Limb (tissue), 2 donors: ENCODE results near the gene MYMK.

Experiments used
- DNase-seq, 2 donors: peaks; one replicate each; pipeline ENCODE4 v3.0.0-alpha.2; 2016; ENCODE audit errors: extremely low spot score in 2 of 2

Gene MYMK

DNA sequence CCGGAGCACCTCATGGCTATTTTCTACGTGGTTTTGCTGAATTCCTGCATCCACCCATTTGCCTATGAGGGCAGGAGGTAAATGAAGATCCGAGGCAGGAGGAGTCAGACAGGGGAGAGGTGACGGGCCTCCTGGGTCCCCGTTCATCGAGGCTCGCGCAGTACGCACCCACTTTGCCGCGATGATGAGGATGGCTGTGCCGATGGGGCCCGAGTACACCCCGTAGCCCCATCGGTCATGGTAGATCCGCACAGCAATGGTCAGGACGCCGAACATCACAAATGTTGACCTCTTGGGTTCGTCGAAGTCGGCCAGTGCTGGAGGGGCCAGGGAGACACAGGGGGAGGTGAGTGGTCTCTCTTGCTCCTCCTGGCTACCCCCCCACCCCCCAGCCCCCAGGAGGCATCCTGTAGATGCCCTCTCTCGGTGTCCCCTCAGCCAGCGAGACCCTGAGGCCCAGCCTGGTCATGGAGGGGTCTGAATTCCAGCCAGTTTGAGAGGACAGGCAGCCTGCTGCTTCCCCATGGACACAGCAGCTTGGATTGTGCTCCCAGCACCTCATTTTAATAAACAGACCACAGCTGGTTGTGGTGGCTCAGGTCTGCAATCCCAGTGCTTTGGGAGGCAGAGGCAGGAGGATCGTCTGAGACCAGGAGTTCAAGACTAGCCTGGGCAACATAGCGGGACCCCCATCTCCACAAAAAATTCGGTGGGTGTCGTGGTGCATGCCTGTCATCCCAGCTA lies 5.9 kb downstream of the MYMK start:
- no peak for DNase-seq

DNA sequence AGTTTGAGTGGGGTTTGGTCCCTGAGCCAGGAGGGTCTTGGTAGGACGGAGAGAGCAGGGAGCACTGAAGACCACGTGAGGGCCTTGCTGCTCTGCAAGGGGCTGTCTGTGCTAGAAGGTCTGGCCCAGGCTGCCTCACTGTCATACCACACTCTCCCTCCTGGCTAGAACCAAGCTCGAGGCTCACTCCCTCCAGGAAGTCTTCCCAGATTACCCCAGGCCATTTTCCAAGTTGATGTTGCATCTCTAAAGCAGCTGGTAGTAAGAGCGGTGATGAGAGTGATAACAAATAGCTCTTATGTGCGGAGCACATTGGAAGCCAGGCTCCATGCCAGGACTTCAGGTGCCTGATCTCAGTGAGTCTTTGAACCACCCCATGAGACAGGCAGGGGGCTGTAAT lies 6.6 kb downstream of the MYMK start:
- no peak for DNase-seq

DNA sequence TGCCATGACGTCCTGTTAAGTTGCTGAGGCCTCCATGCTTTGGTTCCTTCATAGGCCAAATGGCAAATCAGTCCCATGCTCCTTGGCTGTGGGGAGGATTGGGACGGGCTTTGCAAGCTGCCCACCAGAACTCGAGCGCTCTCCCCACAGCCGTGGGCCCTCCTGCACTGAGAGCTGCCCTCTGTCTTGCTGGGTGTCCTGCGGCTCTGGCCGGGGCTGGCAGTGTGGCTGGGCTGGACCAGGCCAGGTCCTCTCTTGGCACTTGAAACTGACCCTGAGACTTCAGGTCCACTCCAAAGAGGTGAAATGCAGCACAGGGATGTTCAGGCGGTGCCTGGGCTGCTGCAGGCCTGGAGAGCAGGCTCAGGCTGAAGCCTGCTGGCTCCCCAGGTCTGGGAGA lies 7.0 kb downstream of the MYMK start:
- no peak for DNase-seq

DNA sequence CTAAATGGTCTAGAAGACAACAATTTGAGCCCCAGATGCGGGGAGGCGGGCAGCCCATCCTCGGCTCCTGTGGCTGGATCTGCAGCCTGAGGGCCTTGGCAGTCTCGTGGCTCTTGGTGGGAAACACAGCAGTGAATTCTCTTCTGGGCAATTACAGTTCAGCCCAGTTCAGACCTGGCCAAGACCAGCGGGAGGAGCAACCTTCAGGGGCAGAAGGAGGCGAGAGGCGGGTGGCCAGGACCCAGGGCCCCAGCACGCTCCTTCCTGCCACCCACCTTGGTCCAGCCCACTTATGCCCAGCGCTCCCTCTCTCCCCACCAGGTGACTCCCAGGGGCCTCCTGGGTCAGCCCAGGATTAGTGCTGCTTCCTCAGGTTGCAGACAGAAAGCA lies 7.8 kb downstream of the MYMK start:
- no peak for DNase-seq

DNA sequence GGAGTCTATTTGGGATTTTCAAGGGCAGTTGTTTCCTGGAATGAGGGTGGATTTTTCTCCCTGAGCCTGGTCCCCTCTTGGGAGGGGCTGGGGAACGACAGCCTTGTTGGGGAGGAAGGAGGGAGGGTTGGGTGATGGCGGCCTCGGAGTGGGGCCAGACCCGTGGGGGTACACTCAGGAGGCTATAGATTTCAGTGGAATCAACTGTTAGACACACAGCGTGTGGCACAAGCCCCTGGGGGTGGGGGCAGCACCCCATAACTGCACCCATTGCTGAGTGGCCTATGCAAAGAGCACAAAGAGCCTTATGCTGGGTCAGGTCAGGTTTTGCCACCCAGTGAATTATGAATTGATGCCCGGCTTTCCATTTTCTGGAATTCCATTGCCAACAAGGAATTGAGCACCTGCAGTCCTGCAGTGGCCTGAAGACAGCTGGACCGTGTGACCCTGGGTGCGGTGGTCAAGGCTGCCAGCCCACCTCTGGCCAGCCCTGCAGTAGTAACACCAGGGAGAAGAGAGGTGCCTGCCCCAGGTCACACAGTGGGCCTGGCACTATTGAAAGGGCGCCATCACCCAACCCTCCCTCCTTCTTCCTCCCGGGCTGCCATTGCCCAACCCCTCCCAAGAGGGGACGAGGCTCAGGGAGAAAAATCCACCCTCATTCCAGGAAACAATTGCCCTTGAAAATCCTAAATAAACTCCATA lies 8.4 kb downstream of the MYMK start:
- DNase-seq, result no peak

DNA sequence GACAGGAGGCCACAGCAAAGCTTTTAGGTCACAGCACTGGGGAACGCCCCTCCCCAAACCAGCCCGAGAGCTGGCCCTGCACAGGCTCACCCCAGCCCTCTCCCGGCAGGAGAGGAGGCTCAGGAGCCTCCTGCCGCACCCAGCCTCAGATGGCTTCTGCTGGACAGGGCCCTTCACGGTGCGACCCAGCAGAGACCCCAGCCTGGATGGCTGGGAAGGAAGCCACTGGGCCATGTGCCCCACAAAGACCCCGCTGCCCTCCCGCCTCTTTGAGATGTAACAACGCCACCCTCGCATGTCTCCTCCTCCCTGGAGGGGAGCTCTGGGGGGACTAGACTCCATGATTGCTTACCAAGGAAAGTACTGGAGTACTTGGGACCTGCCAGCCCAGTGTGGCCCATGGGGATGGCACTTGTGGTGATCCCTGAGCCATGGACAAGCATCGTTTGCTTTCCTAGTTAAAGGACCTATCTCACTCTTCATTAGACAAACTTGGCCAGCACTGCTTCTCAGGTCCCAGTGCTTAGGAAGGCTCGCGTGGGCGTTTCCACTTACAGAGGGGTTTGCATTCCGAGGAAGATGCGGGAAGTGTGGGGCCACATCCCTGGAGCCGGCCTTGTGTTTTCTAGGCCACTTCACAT lies 9.0 kb downstream of the MYMK start:
- DNase-seq, result no peak

DNA sequence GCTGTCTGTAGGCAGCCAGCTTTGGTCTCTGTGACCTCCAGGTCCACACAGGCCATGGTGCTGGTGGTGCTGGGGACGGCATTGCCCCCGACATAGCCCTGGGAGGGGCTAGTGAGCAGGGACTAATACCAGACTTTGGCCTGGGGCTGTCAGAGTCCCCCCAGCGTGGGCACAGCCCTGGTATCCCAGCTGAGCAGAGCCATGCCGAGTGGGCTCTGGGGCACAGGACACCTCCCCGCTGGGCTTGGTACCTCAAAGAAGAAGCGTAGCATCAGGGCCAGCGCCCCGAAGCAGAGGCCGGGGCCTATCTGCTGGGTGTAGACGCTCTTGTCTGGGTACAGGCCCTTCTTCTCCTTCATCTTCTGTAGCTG lies 9.5 kb downstream of the MYMK start:
- no peak for DNase-seq

DNA sequence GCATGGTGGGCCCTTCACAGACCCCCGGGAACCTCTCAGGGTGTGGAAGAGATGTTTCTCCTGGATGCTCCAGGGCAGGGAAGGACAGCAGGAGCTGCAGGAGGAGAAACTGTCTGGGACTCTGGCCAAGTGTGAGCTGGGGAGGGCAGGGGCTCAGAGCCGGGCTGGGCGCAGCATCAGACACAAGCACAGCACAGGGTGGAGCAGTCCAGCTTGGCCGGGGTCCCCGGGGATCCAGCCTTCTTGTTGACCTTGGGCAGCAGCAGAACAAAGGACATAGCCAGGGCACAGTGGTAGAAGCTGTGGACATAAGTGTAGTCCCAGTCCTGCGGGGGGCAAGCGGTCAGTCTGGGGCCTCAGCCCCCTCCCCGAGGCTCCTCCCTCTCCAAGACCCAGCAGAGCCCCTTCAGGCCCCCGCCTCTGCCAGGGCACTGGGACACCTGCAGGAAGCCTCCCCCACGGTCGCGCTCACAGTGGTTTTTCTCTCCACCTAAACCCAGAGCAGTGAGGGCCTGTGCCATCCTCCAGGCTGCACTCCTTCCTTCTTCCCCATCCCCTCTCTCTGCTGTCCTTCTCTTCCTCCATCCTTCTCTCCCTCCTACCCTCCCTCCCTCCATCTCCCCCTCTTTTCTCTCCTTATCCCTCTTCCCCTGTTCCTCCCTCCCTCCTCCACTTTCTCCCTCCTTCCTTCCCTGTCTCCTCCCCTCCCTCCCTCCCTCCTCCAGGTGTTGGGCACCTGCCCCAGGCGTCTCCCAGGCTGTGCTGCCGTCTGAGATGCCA lies 10.1 kb downstream of the MYMK start:
- DNase-seq, result no peak

DNA sequence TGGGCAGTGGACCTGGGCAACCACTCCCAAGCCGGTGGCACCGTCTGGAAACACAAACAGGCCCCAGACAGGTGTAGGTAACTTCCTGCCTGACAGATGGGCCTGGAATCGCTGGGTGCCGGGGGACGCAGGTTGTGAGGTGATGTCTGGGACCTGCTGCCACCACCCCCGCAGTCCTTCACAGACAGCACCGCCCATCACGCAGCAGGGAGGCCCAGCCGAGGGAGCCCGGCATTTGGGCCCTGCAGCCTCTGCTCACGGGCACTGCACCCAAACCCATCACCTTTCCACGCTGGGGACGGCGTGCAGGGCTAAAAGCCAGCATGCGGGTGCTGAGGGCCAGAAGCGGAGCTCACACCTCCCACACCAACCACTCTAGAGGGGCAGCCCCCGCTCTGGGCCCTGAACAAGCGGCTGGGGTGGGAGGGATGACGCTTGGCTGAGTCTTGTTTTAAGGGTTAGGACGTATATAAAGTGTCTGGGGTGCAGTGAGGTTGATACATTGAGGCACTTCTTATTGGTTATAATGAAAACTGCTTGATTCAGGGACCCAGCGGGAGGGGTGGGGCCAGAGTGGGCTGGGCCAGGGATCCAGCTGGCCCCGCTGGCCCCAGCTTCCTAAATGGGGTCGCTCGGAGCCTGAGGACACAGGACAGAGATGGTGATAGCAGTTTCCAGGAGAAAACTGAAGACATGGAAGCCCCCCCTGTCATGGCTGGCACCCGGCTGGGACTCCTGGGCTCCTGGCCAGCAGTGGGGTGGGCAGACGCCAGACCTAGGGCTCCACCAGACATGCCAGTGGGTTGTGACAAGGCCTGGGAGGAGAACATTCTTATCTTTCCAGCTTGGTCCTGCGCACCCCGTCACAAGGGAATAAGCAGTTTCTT lies 11.3 kb downstream of the MYMK start:
- no peak for DNase-seq

DNA sequence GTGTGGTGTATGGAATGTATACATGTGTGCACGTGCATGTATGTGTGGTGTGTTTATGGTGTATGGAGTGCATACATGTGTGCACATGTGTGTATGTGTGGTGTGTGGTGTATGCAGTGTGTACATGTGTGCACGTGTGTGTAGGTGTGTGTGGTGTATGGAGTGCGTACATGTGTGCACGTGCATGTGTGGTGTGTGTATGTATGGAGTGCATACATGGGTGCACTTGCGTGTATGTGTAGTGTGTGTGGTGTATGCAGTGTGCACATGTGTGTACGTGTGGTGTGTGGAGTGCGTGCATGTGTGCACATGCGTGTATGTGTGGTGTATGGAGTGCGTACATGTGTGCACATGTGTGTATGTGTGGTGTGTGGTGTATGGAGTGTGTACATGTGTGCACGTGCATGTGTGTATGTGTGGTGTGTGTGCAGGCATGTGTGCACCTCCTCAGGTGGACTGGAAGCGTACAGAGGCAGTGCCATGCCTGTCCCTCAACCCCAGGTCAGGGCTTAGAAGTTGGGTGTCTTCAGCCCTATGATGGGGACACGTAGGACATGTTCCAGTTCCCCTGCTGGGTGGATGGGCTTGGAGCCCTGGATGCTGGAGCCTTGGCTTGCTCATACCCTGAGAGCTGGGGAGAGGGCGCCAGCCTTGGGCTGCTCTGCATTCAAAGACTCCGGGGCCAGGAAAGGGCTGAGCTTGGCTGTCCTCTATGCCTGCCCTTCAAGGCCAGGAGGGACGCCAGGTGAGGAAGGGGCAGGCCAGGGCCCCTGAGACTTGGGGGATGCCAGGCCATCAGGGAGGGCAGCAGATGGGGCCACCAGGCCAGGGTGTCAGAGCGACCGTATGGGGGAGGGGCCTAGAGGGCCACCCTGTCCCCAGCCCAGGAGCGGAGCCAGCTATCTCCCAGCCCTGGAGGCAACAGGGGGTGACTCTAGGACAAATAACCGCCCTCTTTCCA lies 12.2 kb downstream of the MYMK start:
- no peak for DNase-seq

DNA sequence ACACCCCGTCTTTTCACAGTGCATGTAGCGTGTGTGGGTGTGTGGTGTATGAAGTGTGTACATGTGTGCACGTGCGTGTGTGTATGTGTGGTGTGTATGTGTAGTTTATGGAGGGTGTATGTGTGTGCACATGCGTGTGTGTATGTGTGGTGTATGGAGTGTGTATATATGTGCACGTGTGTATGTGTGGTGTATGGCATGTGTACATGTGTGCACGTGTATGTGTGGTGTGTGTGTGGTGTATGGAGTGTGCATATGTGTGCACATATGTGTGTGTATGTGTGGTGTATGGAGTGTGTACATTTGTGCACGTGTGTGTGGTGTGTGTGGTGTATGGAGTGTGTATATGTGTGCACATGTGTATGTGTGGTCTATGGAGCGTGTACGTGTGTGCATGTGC lies 13.2 kb downstream of the MYMK start:
- no peak for DNase-seq

DNA sequence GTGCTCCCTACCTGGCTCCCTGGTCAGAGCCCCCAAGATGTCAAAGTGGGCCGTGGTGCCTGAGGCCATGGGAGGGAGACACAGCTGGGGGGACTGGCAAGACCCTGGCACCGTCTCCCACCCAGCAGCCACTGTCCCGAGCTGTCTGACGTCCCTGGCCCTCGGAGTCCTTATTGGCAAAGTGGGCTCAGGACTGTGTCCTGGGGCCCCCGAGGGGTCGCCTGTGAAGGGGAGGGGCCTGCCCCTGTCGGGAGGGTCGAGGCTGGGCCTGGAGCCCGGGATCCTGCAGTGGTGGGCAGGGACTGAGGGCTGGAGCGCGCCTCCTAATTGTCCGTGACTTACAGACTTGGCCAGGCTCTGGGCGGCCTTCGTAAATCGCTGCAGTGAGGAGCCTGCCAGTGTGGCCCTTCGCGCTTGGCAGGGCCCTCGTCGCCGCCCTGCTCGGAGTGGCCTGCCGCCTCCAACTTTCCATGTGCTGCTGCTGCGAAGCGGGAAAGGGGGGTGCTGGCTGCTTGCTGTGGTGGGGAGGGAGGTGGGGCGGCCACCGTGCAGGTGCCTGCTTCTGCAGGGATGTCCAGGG lies 13.7 kb downstream of the MYMK start:
- no peak for DNase-seq

DNA sequence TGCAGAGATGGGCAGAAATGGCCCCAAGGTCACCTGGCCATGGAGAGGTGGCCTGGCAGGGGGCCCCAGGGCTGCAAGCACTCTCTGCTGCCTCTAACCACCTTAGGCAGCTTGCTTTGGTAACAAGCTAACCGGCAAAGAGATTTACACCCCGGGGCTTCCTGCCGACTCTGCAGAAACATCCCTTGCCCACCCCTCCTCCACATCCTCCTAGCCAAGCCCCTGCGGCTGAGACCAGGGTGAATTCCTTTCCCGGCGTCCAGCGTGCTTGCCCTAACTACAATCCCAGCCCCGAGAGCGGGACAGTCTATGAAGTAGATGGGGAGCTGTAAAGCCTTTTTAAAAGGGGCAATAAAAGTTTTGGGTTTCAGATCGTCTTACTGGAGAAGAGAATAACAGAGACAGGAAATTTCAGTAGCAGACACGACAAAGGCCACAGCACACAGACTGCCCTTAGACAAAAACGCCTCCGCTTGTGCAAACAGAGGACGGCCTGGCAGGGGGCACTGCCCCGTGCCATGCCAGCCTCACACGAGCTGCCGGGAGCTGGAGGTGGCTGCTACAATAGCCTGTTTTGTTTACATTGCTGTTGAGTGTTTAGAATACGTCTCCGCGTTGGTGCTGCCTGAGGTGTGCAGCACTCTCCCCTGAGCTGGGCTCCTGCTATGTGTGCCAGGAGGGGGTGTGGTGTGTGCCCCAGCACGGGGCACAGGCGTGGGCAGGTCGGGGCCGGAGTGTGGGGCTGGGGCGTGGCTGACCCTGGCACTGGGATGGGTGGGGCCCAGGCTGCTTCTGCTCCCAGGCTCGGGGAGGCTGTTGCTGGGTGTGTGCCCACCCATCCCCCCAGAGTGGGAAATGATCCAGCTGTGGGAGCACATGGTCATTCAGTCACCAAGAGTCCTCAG lies 15.3 kb downstream of the MYMK start:
- DNase-seq, result no peak

DNA sequence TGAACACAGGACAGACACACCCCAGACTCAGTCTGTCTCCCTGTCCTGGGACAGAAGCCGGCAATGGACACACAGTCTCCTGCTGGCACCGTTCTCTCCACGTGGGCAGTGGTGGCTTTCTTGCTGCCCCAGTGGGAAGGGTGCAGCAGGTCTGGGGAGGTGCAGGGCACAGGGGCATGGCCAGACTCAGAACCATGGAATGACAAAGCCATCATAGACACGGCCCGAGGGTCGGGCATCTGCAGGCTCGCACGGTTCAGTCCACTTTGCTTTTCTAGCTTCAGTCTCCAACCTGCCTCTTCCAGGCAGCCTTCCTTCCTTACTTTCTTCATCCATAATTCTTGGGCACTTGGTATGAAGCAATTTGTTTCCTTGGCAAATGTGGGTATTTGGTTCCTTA lies 16.7 kb downstream of the MYMK start:
- DNase-seq, result no peak

DNA sequence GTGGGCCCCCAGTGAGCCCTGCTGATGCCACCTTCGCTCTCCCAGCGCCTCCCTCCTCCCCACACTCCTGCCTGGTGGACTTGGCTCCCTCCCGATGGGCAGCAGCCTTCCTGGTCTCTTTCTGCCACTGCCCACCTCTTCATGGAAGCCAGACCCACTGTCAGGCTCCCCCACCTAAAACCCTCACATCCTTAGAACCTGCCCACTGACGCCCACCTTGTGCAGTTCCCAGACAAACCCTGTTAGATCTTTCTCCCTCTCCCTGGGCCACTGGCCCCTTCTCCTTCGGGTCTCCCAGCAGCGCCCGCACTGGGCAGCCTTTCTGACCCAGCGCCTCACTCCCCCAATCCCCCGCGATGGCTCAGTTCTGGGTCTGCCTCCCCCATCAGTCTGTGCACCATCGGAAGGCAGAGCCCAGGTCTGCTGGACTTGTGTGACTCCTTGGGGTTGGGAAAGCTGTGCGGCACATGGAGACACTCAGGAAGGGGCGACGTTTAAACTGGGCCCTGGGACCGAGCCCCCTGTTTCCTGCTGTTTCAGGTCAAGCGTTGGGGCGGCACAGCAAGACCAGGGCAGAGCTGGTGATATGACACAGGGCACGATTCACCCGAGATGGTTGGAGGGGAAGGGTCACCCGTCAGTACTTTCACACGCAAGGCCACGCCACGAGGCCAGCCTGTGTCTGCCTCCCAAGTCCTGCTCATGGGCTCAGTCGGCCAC lies 17.4 kb downstream of the MYMK start:
- DNase-seq, result no peak

DNA sequence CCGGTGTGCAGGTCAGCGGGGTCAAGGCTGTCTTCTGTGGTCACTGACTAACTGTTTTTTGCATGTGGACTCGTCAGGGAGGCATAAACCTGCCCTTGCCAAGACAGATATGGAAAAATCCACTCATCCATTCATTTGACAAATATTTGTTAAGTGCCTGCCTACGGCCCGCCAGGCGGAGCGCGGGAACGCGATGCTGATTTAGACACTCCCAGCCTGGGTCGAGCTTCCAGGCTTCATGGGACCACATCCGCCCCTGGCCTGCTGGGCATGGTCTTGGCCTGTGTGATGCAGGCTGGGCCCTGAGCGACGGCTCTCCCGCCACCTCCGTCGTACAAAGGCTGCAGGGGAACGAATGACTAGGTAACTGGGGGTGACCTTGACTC lies 18.1 kb downstream of the MYMK start:
- DNase-seq, result no peak

DNA sequence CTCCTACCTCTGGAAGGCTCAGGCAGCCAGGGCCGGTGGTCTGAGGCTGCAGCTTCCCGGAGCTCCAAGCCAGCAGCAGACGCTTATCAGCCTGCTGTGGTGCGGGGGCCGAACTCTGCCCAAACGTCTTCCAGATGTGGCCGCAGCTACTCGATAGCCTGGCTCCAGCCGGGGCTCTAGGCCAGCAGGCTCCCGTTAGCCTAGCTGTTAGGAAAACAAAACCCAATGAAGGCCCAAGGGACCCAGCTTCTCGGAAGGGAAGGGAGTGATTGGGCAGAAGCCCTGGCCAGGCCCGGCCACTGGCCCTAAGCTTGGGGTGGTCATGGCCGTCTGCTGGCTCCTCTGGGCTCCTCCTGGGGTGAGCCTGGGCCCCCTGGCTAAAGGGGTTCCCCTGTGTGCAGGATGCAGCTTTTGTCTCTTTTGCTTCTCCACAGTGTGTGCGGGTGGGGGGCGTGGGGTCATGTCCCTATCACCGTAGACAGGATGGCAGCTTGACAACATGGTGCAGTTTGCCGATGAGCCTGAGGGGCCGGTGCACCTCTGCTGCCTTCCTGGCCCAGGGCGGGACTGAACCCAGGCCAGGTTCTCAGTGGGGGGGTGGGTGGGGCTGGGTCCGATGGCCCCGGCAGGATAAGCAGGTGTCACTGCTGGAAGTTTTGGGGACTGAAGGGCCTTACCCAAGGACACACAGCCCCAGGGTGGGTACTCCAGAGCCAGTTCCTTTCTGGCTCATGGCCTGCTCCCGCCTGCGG lies 18.7 kb downstream of the MYMK start:
- no peak for DNase-seq
